Common myeloid progenitor, CD34-positive (primary cell): ENCODE measurements around the gene OTOP3.

Experiments used
- CTCF ChIA-PET: fragments of 350-600 bp; sonication (Branson Sonifier 250); formaldehyde crosslinking; loops from one replicate; lab custom pipeline; 2021; ENCODE audit warnings: antibody characterized with exemption; lab: Charles Lee
- POLR2A ChIA-PET: fragments of 350-600 bp; sonication (Branson Sonifier 250); formaldehyde crosslinking; loops from one replicate; lab custom pipeline; 2021; ENCODE audit warnings: antibody characterized with exemption; lab: Charles Lee
- DNase-seq, 3 donors: peaks; one replicate each; pipeline versions ENCODE4 v3.0.0 to v3.0.0-alpha.2; 2013
- H3K27ac ChIP-seq, 2 experiments: 1 replicate in 1 of 2; 2 replicates in 1 of 2; pipeline ENCODE4 v1.7.0; 2013; ENCODE audit warnings: inconsistent platforms in 2 of 2, low read length in 2 of 2, mild to moderate bottlenecking in 2 of 2, low read depth in 1 of 2, moderate library complexity in 1 of 2; ENCODE audit not compliant: severe bottlenecking in 2 of 2, insufficient read depth in 1 of 2, poor library complexity in 1 of 2
- H3K27me3 ChIP-seq, 5 experiments: replicated peaks in 2 of 5; 1 replicate in 3 of 5; 2 replicates in 2 of 5; pipeline versions ENCODE4 v1.6.1 to v1.7.0; 2013; ENCODE audit warnings: low read length in 4 of 5, mild to moderate bottlenecking in 2 of 5, moderate library complexity in 2 of 5, inconsistent platforms in 1 of 5; ENCODE audit not compliant: insufficient read depth in 5 of 5, control insufficient read depth in 4 of 5
- H3K36me3 ChIP-seq, 4 experiments: 1 replicate in 2 of 4; 2 replicates in 2 of 4; pipeline versions ENCODE4 v1.6.1 to v1.7.0; 2013; ENCODE audit warnings: low read length in 3 of 4, control low read depth in 1 of 4, mild to moderate bottlenecking in 1 of 4; ENCODE audit not compliant: control insufficient read depth in 4 of 4, insufficient read depth in 4 of 4
- H3K4me1 ChIP-seq, 4 experiments: 1 replicate in 3 of 4; 2 replicates in 1 of 4; pipeline versions ENCODE4 v1.6.1 to v1.7.1; 2013; ENCODE audit warnings: low read length in 3 of 4, mild to moderate bottlenecking in 3 of 4, control low read depth in 1 of 4, inconsistent platforms in 1 of 4, moderate library complexity in 1 of 4; ENCODE audit not compliant: control insufficient read depth in 4 of 4, insufficient read depth in 4 of 4; ENCODE audit errors: control extremely low read depth in 1 of 4
- H3K4me3 ChIP-seq, 7 experiments: 1 replicate in 4 of 7; 2 replicates in 3 of 7; pipeline versions ENCODE4 v1.5.1 to v1.7.0; 2013; ENCODE audit warnings: mild to moderate bottlenecking in 7 of 7, low read length in 6 of 7, moderate library complexity in 6 of 7, inconsistent platforms in 2 of 7, low read depth in 2 of 7, control low read depth in 1 of 7; ENCODE audit not compliant: insufficient read depth in 4 of 7, control insufficient read depth in 1 of 7; ENCODE audit errors: extremely low read depth in 1 of 7
- H3K9me3 ChIP-seq, 5 experiments: 1 replicate in 4 of 5; 2 replicates in 1 of 5; pipeline versions ENCODE4 v1.6.1 to v1.7.1; 2013; ENCODE audit warnings: low read length in 4 of 5, mild to moderate bottlenecking in 2 of 5, inconsistent platforms in 1 of 5, low read depth in 1 of 5, moderate library complexity in 1 of 5; ENCODE audit not compliant: control insufficient read depth in 4 of 5, insufficient read depth in 2 of 5; ENCODE audit errors: control extremely low read depth in 1 of 5
- WGBS: methylation state at CpG from one replicate; pipeline ENCODE4 v1.1.5; 2013; ENCODE audit not compliant: insufficient coverage; 5-methylcytosine and 5-hydroxymethylcytosine counted together

The OTOP3 gene

DNA sequence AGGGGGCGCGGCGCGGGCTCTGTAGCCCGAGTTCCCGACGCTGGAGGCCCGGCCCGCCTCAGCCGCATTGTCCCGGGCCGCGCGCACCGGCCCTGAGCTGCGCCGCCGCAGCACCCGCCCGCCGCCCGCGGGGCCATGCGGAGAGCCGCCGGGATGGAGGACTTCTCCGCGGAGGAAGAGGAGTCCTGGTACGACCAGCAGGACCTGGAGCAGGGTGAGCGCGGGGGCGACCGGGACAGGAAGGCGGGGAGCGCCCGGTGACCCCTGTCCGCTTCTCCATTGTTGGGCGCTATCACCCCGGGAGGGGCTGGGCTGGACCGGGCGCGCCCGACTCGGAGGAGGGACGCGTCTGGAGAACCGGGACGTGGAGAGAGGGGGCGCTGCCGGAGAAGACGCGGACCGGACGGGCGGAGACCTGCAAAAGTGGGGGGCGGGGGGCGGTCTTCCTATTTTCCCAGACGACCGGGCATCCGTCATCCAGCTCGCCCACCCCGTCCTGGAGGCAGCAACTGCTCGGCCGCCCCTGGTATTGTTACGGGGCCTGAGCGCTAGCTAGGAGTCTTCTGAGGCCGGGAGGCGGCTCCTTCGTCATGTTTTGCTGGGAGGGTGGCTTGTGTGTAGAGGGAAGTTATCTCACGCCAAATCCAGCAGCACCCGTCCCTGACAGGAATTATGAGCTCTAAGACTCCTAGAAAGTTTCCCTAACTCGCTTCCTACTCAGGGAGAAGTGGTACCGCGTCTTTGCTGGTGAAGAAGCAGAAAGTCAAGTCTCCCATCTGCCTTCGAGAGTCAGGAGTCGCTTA is 52.4 kb downstream of the OTOP3 start:
- H3K4me3 ChIP-seq, result peak overlapping the region; percentile 49 to 83 (median 62)
- under 1% methylated on average over 62 of the region's 76 CpGs for WGBS
- peaks cover 0 to 26% (median 5%) of the 10 kb centered on the region in 5 experiments for H3K27me3 ChIP-seq
- H3K27ac ChIP-seq, result no peak overlapping the region
- POLR2A ChIA-PET, result interaction anchor here (0.6 to 2.0 kb wide), 2 partner anchors 24 to 1257 kb away, joined by 3 to 13 read pairs; partner anchors contain the start of gene MRPL58
- H3K4me1 ChIP-seq, result peaks cover 0 to 20% (median 19%) of the 10 kb centered on the region in 4 experiments
- CTCF ChIA-PET, result interaction anchor here (0.7 to 4.7 kb wide), 12 partner anchors 10 to 66 kb away, joined by 3 to 21 read pairs (median 6); partner anchors contain the start of gene MRPL58
- H3K36me3 ChIP-seq, result no peaks in the 10 kb centered on the region
- peak in 2 of 3 donors; percentile 51 to 64 for DNase-seq
- no peaks in the 10 kb centered on the region for H3K9me3 ChIP-seq

DNA sequence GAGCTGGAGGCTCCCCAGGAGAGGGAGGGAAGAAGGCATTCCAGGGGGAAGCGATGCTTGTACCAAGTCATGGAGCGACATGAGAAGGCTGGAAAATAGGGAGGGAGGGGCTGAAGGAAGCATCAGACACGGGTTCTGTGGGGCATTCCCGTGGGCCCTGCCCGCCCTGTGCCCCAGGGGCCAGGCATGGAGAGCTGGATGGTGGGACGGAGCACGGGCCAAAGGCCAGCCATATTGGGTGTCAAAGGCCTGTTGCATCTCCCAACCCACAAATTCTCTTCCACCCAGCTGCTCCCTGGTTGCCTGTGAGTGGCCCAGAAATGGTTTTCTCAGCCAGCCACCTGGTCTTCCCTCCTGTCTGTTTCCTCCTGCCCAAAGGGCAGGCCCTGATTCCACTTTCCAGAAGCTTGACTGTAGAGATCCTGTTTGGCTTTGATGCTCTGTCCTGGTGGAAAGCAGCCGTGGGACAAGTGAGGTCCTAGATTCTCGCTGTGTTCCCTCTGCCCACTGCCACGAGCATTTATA is 54.9 kb downstream of the OTOP3 start:
- Histone ChIP-seq H3K27me3 (peaks cover 0 to 21% (median 2%) of the 10 kb centered on the region in 5 experiments), H3K4me1 (peaks cover 0 to 20% (median 19%) of the 10 kb centered on the region in 4 experiments), H3K4me3 (no peak overlapping the region), H3K9me3 (no peaks in the 10 kb centered on the region), H3K36me3 (no peaks in the 10 kb centered on the region), H3K27ac (no peak overlapping the region)
- no peak for DNase-seq
- ChIA-PET CTCF (interaction anchor here (0.9 to 4.7 kb wide), 7 partner anchors 11 to 29 kb away, joined by 3 to 21 read pairs (median 5); partner anchors contain the start of gene MRPL58), POLR2A (interaction anchor here (0.6 kb wide), 1 partner anchor 237 kb away, joined by 3 read pairs; no protein-coding TSS in a partner anchor)
- 100% methylated on average over 6 of the region's 10 CpGs for WGBS

DNA sequence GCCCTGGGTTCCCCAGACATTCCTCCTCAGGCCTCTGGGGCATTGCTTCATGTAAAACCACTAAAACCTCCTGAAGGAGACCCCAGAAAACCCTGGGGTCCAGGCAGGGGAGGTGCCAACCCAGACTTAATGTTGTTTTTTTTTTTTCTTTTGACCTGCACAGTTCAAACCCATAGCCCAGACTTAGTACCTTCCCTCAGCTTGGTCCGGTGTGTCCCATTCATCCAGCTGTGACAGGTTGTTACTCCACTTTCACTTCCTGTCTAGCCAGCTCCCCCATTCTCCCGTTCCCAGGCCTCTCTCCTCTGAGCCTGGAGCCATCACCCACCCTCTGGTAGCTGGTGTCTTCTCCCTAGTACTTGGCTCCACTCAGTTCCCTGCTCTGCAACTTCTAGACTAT is 56.5 kb downstream of the OTOP3 start:
- peaks cover 0 to 22% (median 2%) of the 10 kb centered on the region in 5 experiments for H3K27me3 ChIP-seq
- POLR2A ChIA-PET, result no interaction called here
- no peak for DNase-seq
- H3K27ac ChIP-seq, result no peak overlapping the region
- peaks cover 0 to 14% (median 13%) of the 10 kb centered on the region in 4 experiments for H3K4me1 ChIP-seq
- 70% methylated on average over 2 of the region's 2 CpGs for WGBS
- no peaks in the 10 kb centered on the region for H3K36me3 ChIP-seq
- CTCF ChIA-PET, result interaction anchor here (0.9 to 2.3 kb wide), 4 partner anchors 15 to 30 kb away, joined by 3 to 7 read pairs (median 4); partner anchors contain the start of gene MRPL58
- no peak overlapping the region for H3K4me3 ChIP-seq
- H3K9me3 ChIP-seq, result no peaks in the 10 kb centered on the region

DNA sequence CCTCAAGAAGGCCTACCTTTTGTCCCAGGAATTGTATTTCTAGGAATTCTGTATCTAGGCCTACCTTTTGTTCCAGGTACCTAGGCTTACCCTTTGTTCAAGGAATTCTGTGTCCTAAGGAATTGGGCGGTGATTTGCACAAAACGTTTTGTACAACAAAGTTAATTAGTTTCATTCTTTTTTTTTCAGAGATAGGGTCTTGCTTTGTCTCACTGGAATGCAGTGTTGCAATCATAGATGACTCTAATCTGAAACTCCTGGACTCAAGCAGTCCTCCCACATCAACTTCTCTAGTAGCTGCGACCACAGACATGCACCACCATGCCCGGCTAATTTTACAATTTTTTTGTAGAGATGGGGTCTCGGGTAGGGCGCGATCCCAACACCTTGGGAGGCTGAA is 58.7 kb downstream of the OTOP3 start:
- Histone ChIP-seq H3K4me3 (no peak overlapping the region), H3K27me3 (peaks cover 0 to 12% (median 0%) of the 10 kb centered on the region in 5 experiments), H3K9me3 (no peaks in the 10 kb centered on the region), H3K27ac (no peak overlapping the region), H3K36me3 (no peaks in the 10 kb centered on the region), H3K4me1 (no peaks in the 10 kb centered on the region)
- ChIA-PET CTCF (interaction anchor here (0.6 to 2.3 kb wide), 3 partner anchors 18 to 1054 kb away, joined by 3 to 12 read pairs (median 5); partner anchors contain the start of gene MRPL58), POLR2A (interaction anchor here (0.6 to 0.7 kb wide), 2 partner anchors 20 to 22 kb away, joined by 3 to 4 read pairs; partner anchors contain the start of gene HID1)
- DNase-seq, result no peak
- 98% methylated on average over 4 of the region's 7 CpGs for WGBS

DNA sequence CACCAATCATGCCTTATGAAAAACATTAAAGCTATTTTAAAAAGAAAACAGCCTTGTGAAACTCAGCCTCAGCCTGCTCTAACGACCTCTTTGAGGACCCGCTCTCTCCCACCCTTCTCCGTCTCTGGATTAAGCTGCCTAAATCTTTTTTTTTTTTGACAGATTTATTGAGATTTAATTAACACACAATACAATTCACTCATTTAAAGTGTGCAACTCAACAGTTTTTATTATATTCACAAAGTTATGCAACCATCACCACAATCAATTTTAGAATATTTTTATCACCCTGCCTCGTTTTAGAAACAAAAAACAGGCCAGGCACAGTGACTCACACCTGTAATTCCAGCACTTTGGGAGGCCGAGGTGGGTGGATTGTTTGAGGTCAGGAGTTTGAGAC is 60.1 kb downstream of the OTOP3 start:
- no peaks in the 10 kb centered on the region for H3K9me3 ChIP-seq
- ChIA-PET CTCF (interaction anchor here (2.3 kb wide), 1 partner anchor 34 kb away, joined by 5 read pairs; no protein-coding TSS in a partner anchor), POLR2A (no interaction called here)
- peaks cover 0 to 8% (median 0%) of the 10 kb centered on the region in 5 experiments for H3K27me3 ChIP-seq
- H3K36me3 ChIP-seq, result no peaks in the 10 kb centered on the region
- no peaks in the 10 kb centered on the region for H3K4me1 ChIP-seq
- 95% methylated on average over 4 of the region's 5 CpGs for WGBS
- no peak overlapping the region for H3K4me3 ChIP-seq
- no peak for DNase-seq
- H3K27ac ChIP-seq, result no peak overlapping the region

DNA sequence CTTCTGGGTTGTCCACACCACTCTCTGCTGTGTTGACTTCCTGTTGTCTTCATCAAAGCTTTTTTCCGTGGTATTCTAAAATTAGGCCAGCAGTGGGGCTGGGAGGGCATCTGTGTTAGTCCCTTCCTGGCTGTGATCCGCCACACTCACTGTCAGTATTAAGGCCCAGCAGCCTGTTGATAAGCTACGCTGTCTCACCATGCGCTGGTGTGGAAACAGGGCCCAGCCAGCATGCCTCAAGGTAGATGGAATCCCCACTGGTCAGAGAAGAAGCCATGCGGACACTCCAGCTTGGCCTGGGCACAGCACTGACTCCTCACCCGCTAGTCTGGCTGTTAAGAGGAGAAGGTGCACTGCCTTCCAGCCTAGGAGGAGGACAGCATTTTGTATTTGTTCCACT is 63.1 kb downstream of the OTOP3 start:
- Histone ChIP-seq H3K27me3 (peaks cover 0 to 6% (median 0%) of the 10 kb centered on the region in 5 experiments), H3K4me1 (peaks cover 2 to 16% (median 3%) of the 10 kb centered on the region in 4 experiments), H3K4me3 (no peak overlapping the region), H3K9me3 (no peaks in the 10 kb centered on the region), H3K36me3 (no peaks in the 10 kb centered on the region), H3K27ac (no peak overlapping the region)
- ChIA-PET POLR2A (no interaction called here), CTCF (interaction anchor here (0.8 to 3.8 kb wide), 4 partner anchors 10 to 40 kb away, joined by 3 to 26 read pairs (median 6); partner anchors contain the start of gene MRPL58)
- DNase-seq, result no peak
- 78% methylated on average over 4 of the region's 6 CpGs for WGBS
